ENCODE data around the gene SORCS2.
A peak's percentile ranks its signal among the peaks of the same experiment; 100 is the strongest.

SORCS2 gene

GRCh38 chr4:7757501-7758471, 565.4 kb downstream of the SORCS2 start:
- H3K27me3 Mint-ChIP-seq: peaks cover 14% of the 10 kb centered on the region
- no peak overlapping the region for H3K27ac Mint-ChIP-seq
- H3K9me3 Mint-ChIP-seq: no peaks in the 10 kb centered on the region
- H3K4me3 Mint-ChIP-seq: no peak overlapping the region
- H3K36me3 Mint-ChIP-seq: no peaks in the 10 kb centered on the region
- H3K4me1 Mint-ChIP-seq: peaks cover 6% of the 10 kb centered on the region
- ATAC-seq: no peak

- Mint-ChIP-seq H3K9me3 (no peaks in the 10 kb centered on the region), H3K4me3 (no peak overlapping the region), H3K4me1 (peaks cover 6% of the 10 kb centered on the region), H3K27me3 (peaks cover 14% of the 10 kb centered on the region), H3K27ac (no peak overlapping the region), H3K36me3 (no peaks in the 10 kb centered on the region)
- ATAC-seq: no peak
Measured at GRCh38 chr4:7758476-7758875, 566.1 kb downstream of the SORCS2 start.

- H3K4me1 Mint-ChIP-seq: peaks cover 6% of the 10 kb centered on the region
Measured at GRCh38 chr4:7759216-7759615, 566.9 kb downstream of the SORCS2 start.

GRCh38 chr4:7759635-7760034, 567.3 kb downstream of the SORCS2 start:
- Mint-ChIP-seq H3K27ac (no peak overlapping the region), H3K27me3 (peaks cover 9% of the 10 kb centered on the region), H3K36me3 (no peaks in the 10 kb centered on the region), H3K9me3 (no peaks in the 10 kb centered on the region), H3K4me3 (no peak overlapping the region), H3K4me1 (peaks cover 6% of the 10 kb centered on the region)
- no peak for ATAC-seq

More at GRCh38 chr4:7759216-7759615, 566.9 kb downstream of the SORCS2 start:
- H3K9me3 Mint-ChIP-seq: no peaks in the 10 kb centered on the region
- no peak overlapping the region for H3K27ac Mint-ChIP-seq
- H3K27me3 Mint-ChIP-seq: peaks cover 13% of the 10 kb centered on the region
- H3K4me3 Mint-ChIP-seq: peak overlapping the region; percentile 39
- H3K36me3 Mint-ChIP-seq: no peaks in the 10 kb centered on the region
- ATAC-seq: no peak

GRCh38 chr4:7760228-7760627, 567.9 kb downstream of the SORCS2 start:
- peaks cover 3% of the 10 kb centered on the region for H3K27me3 Mint-ChIP-seq
- no peak overlapping the region for H3K4me3 Mint-ChIP-seq
- no peak for ATAC-seq
- no peak overlapping the region for H3K27ac Mint-ChIP-seq
- no peaks in the 10 kb centered on the region for H3K36me3 Mint-ChIP-seq
- H3K9me3 Mint-ChIP-seq: no peaks in the 10 kb centered on the region
- H3K4me1 Mint-ChIP-seq: peaks cover 6% of the 10 kb centered on the region

GRCh38 chr4:7760706-7761105, 568.4 kb downstream of the SORCS2 start:
- H3K27ac Mint-ChIP-seq: no peak overlapping the region
- H3K9me3 Mint-ChIP-seq: no peaks in the 10 kb centered on the region
- no peaks in the 10 kb centered on the region for H3K36me3 Mint-ChIP-seq
- H3K27me3 Mint-ChIP-seq: no peaks in the 10 kb centered on the region
- ATAC-seq: no peak
- peaks cover 6% of the 10 kb centered on the region for H3K4me1 Mint-ChIP-seq
- no peak overlapping the region for H3K4me3 Mint-ChIP-seq

- ATAC-seq: no peak
- H3K4me3 Mint-ChIP-seq: no peak overlapping the region
- H3K9me3 Mint-ChIP-seq: no peaks in the 10 kb centered on the region
- H3K36me3 Mint-ChIP-seq: no peaks in the 10 kb centered on the region
- H3K4me1 Mint-ChIP-seq: peaks cover 6% of the 10 kb centered on the region
- no peak overlapping the region for H3K27ac Mint-ChIP-seq
- H3K27me3 Mint-ChIP-seq: no peaks in the 10 kb centered on the region
Measured at GRCh38 chr4:7761312-7761711, 569.0 kb downstream of the SORCS2 start.

- H3K9me3 Mint-ChIP-seq: no peaks in the 10 kb centered on the region
- H3K4me1 Mint-ChIP-seq: peaks cover 6% of the 10 kb centered on the region
- no peak overlapping the region for H3K27ac Mint-ChIP-seq
- H3K27me3 Mint-ChIP-seq: no peaks in the 10 kb centered on the region
- ATAC-seq: no peak
- no peak overlapping the region for H3K4me3 Mint-ChIP-seq
- no peaks in the 10 kb centered on the region for H3K36me3 Mint-ChIP-seq
Measured at GRCh38 chr4:7761720-7762119, 569.4 kb downstream of the SORCS2 start.

GRCh38 chr4:7762376-7763030, 570.2 kb downstream of the SORCS2 start:
- H3K9me3 Mint-ChIP-seq: no peaks in the 10 kb centered on the region
- no peaks in the 10 kb centered on the region for H3K36me3 Mint-ChIP-seq

GRCh38 chr4:7763106-7763505, 570.8 kb downstream of the SORCS2 start:
- Mint-ChIP-seq H3K9me3 (no peaks in the 10 kb centered on the region), H3K27me3 (no peaks in the 10 kb centered on the region), H3K4me3 (no peak overlapping the region), H3K27ac (no peak overlapping the region), H3K36me3 (no peaks in the 10 kb centered on the region), H3K4me1 (peaks cover 6% of the 10 kb centered on the region)
- no peak for ATAC-seq

More at GRCh38 chr4:7762376-7763030, 570.2 kb downstream of the SORCS2 start:
- Mint-ChIP-seq H3K4me1 (peaks cover 6% of the 10 kb centered on the region), H3K4me3 (no peak overlapping the region), H3K27ac (no peak overlapping the region), H3K27me3 (no peaks in the 10 kb centered on the region)
- ATAC-seq: no peak

- Mint-ChIP-seq H3K4me3 (no peak overlapping the region), H3K9me3 (no peaks in the 10 kb centered on the region), H3K4me1 (peaks cover 6% of the 10 kb centered on the region), H3K27ac (no peak overlapping the region), H3K36me3 (no peaks in the 10 kb centered on the region), H3K27me3 (peaks cover 5% of the 10 kb centered on the region)
- no peak for ATAC-seq
Measured at GRCh38 chr4:7763788-7764187, 571.5 kb downstream of the SORCS2 start.

GRCh38 chr4:7764466-7764865, 572.1 kb downstream of the SORCS2 start:
- Mint-ChIP-seq H3K27me3 (peaks cover 11% of the 10 kb centered on the region), H3K4me1 (peaks cover 2% of the 10 kb centered on the region), H3K4me3 (no peak overlapping the region), H3K27ac (no peak overlapping the region), H3K9me3 (no peaks in the 10 kb centered on the region), H3K36me3 (no peaks in the 10 kb centered on the region)
- ATAC-seq: no peak

- Mint-ChIP-seq H3K9me3 (no peaks in the 10 kb centered on the region), H3K4me1 (peaks cover under 1% of the 10 kb centered on the region), H3K27ac (no peak overlapping the region), H3K27me3 (peaks cover 23% of the 10 kb centered on the region), H3K36me3 (no peaks in the 10 kb centered on the region), H3K4me3 (no peak overlapping the region)
- ATAC-seq: no peak
Measured at GRCh38 chr4:7765666-7766065, 573.3 kb downstream of the SORCS2 start.

GRCh38 chr4:7766086-7766485, 573.7 kb downstream of the SORCS2 start:
- H3K4me3 Mint-ChIP-seq: no peak overlapping the region
- no peak for ATAC-seq
- no peak overlapping the region for H3K27ac Mint-ChIP-seq
- H3K27me3 Mint-ChIP-seq: peaks cover 28% of the 10 kb centered on the region
- no peaks in the 10 kb centered on the region for H3K9me3 Mint-ChIP-seq
- peaks cover 5% of the 10 kb centered on the region for H3K4me1 Mint-ChIP-seq
- H3K36me3 Mint-ChIP-seq: no peaks in the 10 kb centered on the region

- Mint-ChIP-seq H3K4me1 (peaks cover 11% of the 10 kb centered on the region), H3K36me3 (no peaks in the 10 kb centered on the region), H3K27ac (no peak overlapping the region), H3K9me3 (no peaks in the 10 kb centered on the region), H3K27me3 (peaks cover 35% of the 10 kb centered on the region), H3K4me3 (no peak overlapping the region)
- no peak for ATAC-seq
Measured at GRCh38 chr4:7766661-7767345, 574.5 kb downstream of the SORCS2 start.
